ENCODE measurements around the gene TOX2.

DNA sequence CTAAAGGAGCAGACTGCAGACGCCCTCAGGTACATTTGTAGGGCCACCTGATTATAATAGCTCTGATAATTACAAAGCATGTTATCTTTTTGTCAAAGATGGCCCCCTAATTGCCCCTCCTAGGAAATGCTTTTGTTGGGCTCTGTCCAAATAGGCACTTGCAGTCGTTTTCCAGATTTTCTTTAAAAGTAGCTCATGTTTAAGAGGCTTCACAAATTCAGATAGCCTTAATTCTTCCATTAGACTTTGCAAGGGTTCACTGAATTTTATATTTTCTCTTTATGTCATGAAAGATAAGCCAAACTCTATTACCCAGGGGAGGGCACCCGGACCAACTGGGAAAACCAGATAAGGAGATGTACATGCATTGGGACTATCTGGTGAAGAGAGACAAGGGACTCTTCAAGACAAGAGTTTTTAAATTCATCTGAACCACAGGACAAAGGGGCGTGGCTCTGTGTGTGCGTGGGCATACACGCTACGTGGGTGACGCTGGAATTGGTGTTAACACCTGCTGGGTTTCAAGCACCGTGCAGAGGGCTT is 95.6 kb downstream of the TOX2 start:
- TF ChIP-seq, protein P1, sequence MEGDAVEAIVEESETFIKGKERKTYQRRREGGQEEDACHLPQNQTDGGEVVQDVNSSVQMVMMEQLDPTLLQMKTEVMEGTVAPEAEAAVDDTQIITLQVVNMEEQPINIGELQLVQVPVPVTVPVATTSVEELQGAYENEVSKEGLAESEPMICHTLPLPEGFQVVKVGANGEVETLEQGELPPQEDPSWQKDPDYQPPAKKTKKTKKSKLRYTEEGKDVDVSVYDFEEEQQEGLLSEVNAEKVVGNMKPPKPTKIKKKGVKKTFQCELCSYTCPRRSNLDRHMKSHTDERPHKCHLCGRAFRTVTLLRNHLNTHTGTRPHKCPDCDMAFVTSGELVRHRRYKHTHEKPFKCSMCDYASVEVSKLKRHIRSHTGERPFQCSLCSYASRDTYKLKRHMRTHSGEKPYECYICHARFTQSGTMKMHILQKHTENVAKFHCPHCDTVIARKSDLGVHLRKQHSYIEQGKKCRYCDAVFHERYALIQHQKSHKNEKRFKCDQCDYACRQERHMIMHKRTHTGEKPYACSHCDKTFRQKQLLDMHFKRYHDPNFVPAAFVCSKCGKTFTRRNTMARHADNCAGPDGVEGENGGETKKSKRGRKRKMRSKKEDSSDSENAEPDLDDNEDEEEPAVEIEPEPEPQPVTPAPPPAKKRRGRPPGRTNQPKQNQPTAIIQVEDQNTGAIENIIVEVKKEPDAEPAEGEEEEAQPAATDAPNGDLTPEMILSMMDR (IDR thresholded peaks at IDR 0.05): no peak
- TF ChIP-seq POLR2A (IDR thresholded peaks at IDR 0.05): no peak
